C4-2B (cell line): ENCODE data around the gene DCHS1.

Source experiments
- ZFX ChIP-seq: fragments of 450-650 bp; IDR thresholded peaks from 2 replicates; pipeline ENCODE4 v1.6.1; 2017
- TF ChIP-seq, protein P1 (sequence below): fragments of 450-650 bp; conservative IDR thresholded peaks from 2 replicates; pipeline ENCODE4 v1.5.1; 2017; ENCODE audit warnings: mild to moderate bottlenecking

DNA sequence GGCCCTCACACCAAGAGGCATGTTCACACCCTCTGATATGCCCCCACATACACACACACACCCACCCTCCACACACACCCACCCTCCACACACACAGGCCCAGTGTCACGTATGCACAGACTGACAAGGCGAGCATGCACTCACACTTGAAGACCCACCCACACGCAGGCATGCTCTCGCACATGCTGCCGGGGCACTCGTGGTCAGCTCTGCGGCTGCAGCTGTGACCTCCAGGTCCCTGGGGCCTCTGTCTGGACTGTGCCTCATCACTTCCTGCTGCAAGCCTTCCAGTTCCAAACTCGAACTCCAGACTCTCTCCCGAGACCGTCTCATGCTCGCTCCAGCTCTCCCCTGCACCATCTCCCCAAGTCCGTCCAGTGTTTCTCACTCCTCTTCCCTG lies 9.5 kb downstream of the DCHS1 start:
- TF ChIP-seq, protein P1, sequence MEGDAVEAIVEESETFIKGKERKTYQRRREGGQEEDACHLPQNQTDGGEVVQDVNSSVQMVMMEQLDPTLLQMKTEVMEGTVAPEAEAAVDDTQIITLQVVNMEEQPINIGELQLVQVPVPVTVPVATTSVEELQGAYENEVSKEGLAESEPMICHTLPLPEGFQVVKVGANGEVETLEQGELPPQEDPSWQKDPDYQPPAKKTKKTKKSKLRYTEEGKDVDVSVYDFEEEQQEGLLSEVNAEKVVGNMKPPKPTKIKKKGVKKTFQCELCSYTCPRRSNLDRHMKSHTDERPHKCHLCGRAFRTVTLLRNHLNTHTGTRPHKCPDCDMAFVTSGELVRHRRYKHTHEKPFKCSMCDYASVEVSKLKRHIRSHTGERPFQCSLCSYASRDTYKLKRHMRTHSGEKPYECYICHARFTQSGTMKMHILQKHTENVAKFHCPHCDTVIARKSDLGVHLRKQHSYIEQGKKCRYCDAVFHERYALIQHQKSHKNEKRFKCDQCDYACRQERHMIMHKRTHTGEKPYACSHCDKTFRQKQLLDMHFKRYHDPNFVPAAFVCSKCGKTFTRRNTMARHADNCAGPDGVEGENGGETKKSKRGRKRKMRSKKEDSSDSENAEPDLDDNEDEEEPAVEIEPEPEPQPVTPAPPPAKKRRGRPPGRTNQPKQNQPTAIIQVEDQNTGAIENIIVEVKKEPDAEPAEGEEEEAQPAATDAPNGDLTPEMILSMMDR = no peak
- TF ChIP-seq ZFX = no peak
